Ovary (tissue), 3 donors: ENCODE data around the gene MCF2L.

Source experiments
- CTCF ChIP-seq, 3 donors: fragments of 450-650 bp in 2 of 3; fragments of 200-600 bp in 1 of 3; IDR thresholded peaks; one replicate each; pipeline versions ENCODE4 v1.5.1 to v1.8.0; 2016 to 2022; ENCODE audit warnings: antibody characterized with exemption in 3 of 3, mild to moderate bottlenecking in 1 of 3
- POLR2A ChIP-seq: fragments of 450-650 bp; IDR thresholded peaks from one replicate; pipeline ENCODE4 v1.6.1; 2017; ENCODE audit warnings: antibody characterized with exemption, mild to moderate bottlenecking, moderate library complexity
- donor health status: DM: no; HTN: no; CAD: no.

DNA sequence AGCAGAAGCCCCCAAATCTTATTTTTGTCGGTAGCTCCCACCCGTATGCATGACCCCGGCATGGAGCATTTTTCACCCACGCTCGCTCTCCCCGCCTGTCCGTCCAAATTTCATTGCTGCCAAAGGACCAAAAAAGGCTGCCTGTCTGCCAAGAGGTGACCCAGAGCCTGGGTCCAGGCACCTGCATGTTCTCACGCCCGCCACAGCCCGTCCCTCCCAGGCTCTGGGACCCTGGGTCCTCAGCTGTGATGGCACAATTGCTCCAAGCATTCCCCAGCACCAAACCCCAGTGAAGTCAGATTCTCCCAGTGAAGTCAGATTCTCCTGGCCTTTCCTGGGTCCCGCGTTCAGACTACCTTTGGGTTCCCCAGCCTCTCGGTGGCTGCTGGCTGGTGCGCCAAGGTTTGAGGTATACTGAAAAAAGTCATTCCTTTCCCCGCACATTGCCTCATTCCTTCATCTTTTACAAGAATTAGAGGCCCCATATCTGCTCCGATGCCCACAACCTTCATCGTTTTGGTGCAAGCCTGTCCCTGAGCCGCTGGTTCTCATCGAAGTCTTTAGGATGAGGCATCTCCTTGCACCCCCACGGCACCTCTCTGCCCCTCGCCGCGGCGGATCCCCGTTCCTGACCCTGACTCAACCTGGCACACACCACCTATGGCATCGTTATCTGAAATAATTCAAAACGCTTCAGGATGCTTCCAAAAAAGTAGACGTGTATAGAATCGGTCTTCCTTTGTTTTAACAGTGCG lies 77.3 kb downstream of the MCF2L start:
- TF ChIP-seq CTCF (IDR thresholded peaks at IDR 0.05) (no peak), POLR2A (no peak)
